Middle frontal gyrus (tissue), 1 donor: ENCODE measurements around the gene KDELR1.
"Not testable (repeated sequence)": the region's sequence is repeated elsewhere in the genome, so short reads cannot be mapped to it uniquely, and the experiment has no call there.

ENCODE experiments used
- DNase-seq: peaks from one replicate; pipeline ENCODE4 v3.0.0-alpha.2; 2015; ENCODE audit warnings: low spot score; ENCODE audit errors: extremely low spot score

Gene KDELR1

DNA sequence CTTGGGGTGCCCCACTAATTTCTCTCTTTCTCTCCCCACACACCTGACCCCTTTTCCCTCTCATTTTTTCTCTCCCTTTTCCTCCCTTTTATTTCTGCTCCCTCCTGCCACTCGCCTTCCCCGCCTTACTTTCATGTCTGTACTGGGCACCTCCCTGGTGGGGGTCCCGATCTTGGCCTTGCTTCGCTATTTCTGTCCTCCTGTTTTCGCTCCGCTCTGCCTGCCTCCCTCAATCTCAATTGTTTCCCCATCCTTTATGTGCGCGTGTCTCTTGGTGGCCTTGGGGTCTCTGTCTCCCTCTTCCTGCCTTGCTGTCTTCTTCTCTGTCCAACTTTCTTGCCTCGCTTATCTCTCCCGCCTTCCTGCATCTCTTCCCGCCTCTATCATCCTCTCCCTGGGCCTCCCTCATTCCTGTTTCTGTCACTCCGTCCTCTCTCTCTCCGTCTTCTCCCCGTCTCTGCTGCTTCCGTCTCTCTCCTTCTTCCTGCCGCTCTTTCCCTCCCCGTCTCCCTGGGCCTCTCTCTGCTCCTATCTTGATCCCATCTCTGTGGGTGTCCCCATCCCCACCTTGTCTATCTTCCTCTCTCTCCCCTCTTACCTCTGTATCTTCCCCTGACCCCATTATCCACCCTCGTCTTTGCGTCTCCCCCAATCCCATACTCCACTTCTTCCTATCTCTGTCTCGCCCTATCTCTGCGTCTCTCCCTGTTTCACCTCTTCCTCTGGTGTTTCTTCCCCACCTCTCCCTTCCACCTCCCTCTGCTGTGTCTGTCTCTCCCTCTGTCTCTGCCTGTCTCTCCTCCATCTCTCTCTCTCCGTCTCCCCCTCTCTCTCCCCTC is 6.1 kb upstream of the KDELR1 start:
- DNase-seq = no peak

DNA sequence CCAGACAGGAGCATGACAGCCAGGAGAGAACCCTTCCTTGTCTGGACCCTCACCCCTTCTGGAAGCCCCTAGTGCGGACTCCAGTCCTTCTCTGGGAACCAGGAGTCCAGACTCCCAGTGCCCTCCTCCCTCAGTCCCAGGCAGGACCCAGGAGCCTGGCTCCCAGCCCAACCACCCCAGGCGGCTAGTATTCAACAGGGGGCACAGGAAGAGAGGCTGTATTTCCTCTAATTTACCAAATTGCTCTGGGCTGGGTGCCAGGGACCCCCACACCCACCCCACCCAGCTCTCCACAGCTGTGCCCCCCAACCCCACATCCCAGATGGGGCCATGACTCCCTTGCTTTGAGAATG is 5.4 kb upstream of the KDELR1 start:
- no peak for DNase-seq

DNA sequence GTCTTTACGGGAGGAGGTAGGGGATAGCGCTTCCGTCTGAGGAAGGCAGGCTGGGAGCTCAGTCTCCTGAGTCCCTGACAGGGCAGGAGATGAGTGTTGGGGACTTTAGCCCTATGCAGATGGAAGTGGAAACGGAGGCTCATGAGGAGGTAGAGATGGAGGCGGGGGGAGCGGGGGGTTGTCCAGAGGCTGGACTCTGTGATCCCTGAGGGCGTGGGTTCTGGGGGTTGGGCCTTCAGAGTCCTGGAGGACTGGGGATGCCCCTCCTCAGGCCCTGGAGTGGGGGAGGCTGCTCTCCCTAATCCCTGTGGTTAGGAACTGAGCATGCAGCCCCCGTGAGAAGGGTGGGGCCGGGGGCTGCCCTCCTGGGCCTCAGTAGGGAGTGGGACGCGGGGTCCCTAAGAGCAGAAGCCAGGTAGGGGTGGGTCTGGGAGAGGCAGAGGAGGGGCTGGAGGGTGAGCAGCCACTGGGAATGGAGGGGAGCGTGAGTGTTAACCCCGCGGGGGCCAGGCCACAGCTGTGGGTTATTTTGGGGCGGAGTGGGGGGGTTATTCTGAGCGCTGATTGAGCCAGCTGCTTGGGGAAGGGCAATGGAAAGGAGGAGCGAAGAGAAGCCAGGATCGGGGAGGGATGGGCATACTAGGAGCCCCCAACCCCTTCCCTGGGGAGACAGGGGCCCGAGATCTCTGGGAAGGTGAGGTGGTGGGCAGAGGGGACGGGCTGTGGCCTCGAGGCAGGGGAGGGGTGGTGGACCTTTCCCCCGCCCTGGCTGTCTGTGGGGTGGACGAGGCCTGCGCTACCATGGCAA is 4.9 kb upstream of the KDELR1 start:
- DNase-seq = no peak

DNA sequence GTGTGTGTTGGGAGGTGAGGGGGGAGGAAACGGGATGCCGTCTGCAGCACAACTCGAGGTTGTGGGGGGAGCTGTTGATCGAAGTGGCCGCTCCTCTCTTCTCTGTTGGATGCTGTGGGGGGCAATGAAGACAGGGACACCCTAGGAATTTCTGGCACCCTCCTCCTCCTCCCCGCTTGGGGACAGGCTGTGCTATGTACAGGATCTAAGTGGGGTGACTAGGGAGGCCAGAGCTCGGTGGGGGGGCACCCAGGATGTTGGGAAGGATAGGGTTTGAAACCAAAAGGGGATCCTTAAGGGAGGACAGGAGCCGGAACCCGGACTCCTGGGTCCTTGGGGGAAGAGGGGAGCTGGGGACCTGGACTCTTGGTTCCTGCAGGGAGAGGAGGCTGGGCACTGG is 4.1 kb upstream of the KDELR1 start:
- no peak for DNase-seq

DNA sequence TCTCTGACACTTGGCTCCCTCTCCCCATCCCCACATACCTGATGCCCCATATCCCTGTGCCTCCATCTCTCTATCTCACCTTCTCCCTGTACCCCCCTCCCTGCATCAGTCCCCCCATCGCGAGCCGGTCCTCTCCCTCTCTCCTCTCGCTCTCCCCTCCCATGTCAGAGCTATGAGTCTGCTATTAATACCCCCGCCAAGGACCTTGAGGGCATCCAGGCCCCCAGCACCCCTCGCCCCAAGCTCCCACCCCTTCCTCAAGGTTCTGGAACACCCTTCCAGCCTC is 3.8 kb upstream of the KDELR1 start:
- no peak for DNase-seq

DNA sequence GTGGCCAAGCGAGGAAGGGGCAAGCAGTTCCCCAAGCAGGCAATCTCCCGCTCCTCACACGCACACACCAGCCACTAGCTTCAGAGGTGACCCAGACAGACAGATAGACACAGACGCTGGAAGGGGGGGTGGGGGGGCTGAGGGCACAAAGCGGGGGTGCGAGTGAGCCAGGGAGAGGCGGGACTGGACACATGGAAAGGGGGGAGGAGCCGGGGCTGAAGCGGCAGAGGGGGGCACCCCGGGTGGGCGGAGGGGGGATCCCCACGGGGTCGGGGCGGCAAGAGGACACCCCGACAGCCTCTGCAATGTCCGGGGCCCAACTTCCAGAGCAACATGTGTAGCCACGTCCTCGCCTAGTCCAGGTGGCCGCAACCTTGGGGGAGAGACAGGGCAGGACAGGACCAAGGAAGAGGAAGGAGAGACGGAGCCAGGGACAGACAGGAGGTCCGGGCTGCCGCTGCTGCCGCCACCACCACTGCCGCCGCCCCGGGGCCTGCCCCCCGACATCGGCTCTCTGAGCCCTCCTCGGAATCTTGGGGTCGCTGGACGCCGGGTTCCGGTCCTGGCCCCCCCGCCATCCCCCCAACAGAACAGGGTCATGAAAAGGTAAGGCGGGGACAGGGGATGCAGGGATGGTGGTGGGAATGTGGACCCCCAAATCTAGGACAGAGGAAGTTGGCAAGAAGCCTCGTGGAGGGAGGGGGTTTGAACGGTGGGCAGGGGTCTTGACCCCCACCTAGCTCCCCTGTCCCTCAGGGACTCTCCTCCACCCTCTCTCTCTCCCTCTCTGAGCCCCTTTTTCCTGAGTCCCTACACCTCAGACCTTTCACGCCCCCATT is 3.2 kb upstream of the KDELR1 start:
- no peak for DNase-seq

GRCh38 chr19:48393559-48394330 is 2.4 kb upstream of the KDELR1 start, which contains the start of gene GRIN2D:
Gene GRIN2D, plus strand, starts transcription at chr19:48393668. Its CDS starts 4,725 bp downstream, at chr19:48398393.
- no peak for DNase-seq

GRCh38 chr19:48392860-48393558 is 1.7 kb upstream of the KDELR1 start:
- no peak for DNase-seq

GRCh38 chr19:48392006-48392344 is 624 bp upstream of the KDELR1 start:
- not testable (repeated sequence) for DNase-seq

- DNase-seq = no peak
Measured at GRCh38 chr19:48390188-48391099, 907 bp downstream of the KDELR1 start.

DNA sequence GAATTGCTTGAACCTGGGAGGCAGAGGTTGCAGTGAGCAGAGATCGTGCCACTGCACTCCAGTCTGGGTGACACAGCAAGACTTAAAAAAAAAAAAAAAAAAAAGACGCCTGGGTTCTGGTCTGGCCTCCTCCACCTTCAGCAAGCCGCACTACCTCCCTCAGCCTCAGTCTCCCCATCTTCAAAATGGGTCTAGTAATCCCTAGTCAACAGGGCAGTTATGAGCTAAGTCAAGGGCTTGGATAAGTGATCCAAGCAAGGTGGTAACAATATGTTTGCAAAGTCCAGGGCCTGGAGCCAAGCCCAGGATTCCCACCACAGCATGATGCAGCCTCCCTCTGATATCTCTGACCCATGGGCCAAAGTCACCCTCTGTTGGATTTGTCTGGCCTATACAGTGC is 4.4 kb downstream of the KDELR1 start:
- no peak for DNase-seq

DNA sequence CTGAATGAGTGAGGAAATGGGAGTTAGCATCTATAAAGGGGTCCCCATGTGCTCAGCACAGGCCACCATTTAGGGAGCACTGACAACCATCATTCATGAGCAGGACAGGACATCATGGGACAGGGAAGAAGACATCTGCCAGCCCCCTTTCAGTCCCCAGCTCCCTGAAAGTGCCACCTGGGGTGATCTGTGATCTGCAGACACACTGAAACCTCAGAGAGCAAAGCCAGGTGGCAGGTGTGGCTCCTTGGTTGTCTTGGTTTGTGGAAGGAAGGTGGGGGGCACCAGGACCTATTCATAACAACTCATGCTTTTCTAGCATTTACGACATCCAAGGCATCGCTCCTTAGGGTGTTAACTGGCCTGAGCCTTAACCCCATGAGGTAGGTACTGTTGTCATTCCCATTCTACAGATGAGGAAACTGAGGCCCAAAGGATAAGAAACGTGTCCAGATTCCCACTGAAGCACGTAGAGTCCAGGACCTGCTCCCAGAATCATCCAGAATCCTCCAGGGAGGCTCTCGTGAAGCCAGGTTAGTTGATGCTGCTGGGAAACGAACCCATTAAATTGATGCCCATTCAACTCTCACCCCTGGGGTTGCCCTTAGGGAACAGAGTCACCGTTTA is 5.8 kb downstream of the KDELR1 start:
- no peak for DNase-seq

DNA sequence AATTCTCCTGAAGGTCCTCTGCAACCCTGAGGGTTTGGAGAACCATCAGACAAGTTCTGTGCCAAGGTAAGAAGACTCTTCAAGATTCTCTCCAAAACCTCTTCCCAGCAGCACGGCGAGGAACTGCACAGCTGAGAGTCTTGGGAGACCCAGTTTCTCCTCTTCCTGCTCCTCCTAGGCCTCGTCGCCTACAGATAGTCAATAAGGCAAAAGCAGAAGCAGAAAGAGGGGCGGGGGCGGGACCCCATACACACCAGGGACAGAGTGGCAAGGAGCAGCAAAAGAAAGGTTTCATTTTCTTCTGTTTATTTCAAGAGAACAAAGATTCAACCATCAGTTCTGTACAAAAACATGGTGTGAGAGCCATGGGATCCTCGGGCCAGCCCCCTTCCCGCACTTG is 9.1 kb downstream of the KDELR1 start:
- DNase-seq = no peak

DNA sequence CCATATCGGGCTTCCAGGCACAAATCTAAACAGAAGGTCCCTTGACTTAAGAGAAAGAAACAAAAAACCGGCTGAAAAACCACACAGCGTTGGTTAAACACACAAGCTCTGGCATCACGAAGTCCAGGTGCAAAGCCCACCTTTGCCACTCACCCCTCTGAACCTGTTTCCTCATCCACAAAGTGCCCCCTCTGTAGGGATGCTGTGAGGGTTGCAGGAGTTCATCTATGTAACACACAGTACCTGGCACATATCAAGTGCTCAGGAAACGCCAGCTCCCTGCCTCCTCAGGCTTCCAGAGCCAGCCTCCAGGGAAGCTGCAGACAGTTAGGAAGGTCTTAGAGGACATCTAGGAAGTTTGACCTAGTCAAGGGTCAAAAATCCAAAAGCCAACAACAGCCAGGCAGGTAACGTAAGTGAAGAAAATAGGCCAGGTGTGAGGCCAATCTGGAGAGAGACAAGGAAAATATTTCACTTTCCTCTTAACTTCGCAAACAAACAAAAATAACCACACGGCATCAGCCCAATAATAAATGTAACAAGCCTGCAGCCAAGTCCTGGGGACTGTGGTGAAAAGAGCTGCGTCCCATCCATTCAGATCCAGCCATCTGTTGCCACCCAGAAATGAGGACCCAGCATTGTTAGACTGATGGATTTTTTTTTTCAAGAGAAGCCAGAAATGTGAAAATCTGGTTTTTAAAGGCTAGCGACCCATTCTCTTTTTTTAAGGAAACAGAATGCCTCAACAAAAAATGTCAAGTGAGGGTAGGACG is 10.0 kb downstream of the KDELR1 start:
- no peak for DNase-seq

DNA sequence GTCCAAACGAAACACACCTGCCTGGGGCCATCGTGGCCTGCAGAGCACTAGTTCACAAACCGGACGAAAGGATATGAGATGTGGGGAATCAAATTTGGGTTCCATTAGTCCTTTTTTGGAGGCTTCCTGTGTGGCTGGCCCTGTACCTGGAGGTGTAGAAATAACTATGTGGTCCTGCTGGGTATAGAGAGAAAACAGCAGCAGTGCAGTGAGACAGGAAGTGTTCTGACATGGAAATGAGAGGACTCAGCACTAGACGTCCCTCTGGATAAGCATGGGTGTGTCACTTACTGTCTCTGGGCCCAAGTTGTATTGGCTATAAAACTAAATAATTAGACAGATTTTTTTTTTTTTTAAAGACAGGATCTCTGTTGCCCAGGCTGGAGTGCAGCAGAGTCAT is 12.3 kb downstream of the KDELR1 start:
- DNase-seq = no peak

DNA sequence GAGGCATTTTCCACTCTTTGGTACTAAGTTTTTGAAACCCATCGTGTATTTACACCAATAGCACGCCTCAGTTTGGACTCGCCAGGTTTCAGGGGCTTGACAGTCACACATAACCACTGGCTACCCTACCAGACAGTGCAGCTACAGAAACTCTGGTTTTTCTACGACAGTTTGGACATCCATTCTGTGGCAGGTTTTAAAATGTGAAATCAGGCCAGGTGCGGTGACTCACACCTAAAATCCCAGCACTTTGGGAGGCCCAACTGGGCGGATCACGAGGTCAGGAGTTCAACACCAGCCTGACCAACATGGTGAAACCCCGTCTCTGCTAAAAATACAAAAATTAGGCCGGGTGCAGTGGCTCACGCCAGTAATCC is 13.2 kb downstream of the KDELR1 start:
- DNase-seq = no peak

DNA sequence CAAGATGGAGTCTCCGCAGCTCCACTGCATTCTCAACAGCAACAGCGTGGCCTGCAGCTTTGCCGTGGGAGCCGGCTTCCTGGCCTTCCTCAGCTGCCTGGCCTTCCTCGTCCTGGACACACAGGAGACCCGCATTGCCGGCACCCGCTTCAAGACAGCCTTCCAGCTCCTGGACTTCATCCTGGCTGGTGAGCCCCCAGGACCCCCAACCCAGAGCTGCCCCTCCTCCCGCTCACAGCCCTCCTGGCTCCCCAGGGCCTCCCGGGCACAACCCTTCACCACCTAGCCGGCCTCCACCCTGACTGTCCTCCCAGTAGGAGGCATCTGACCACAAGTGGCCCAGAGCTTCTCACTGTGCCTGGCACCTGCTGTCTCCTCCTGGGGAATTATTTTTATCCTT is 17.8 kb downstream of the KDELR1 start:
- no peak for DNase-seq

GRCh38 chr19:48372904-48373303 is 18.4 kb downstream of the KDELR1 start:
- no peak for DNase-seq
